ENCODE data around the gene KCNK3.
A peak's percentile ranks its signal among the peaks of the same experiment; 100 is the strongest.
"Not testable (repeated sequence)": the region's sequence is repeated elsewhere in the genome, so short reads cannot be mapped to it uniquely, and the experiment has no call there.

Gene KCNK3

GRCh38 chr2:26730549-26731344, 38.2 kb downstream of the KCNK3 start:
- DNase-seq (ENCODE audit: low read depth), result no peak

GRCh38 chr2:26731714-26732113, 39.2 kb downstream of the KCNK3 start:
- DNase-seq (ENCODE audit: low read depth), result no peak

GRCh38 chr2:26732446-26732845, 39.9 kb downstream of the KCNK3 start:
- no peak for DNase-seq (ENCODE audit: low read depth)

GRCh38 chr2:26733413-26733812, 40.9 kb downstream of the KCNK3 start:
- no peak for DNase-seq (ENCODE audit: low read depth)

- peak; percentile 81 for DNase-seq (ENCODE audit: low read depth)
Observed at GRCh38 chr2:26735097-26735496, 42.6 kb downstream of the KCNK3 start.

GRCh38 chr2:26735883-26736588, 43.5 kb downstream of the KCNK3 start:
- DNase-seq (ENCODE audit: low read depth), result peak; percentile 15

- no peak for DNase-seq (ENCODE audit: low read depth)
Observed at GRCh38 chr2:26737221-26737620, 44.7 kb downstream of the KCNK3 start.

- no peak for DNase-seq (ENCODE audit: low read depth)
Observed at GRCh38 chr2:26738481-26738880, 46.0 kb downstream of the KCNK3 start.

- DNase-seq (ENCODE audit: low read depth), result no peak
Observed at GRCh38 chr2:26739514-26739913, 47.0 kb downstream of the KCNK3 start.

- DNase-seq (ENCODE audit: low read depth), result no peak
Observed at GRCh38 chr2:26740346-26740745, 47.8 kb downstream of the KCNK3 start.

GRCh38 chr2:26740890-26741302, 48.4 kb downstream of the KCNK3 start:
- DNase-seq (ENCODE audit: low read depth), result no peak

GRCh38 chr2:26742048-26742770, 49.7 kb downstream of the KCNK3 start:
- no peak for DNase-seq (ENCODE audit: low read depth)

- no peak for DNase-seq (ENCODE audit: low read depth)
Observed at GRCh38 chr2:26743852-26744251, 51.3 kb downstream of the KCNK3 start.

- DNase-seq (ENCODE audit: low read depth), result no peak
Observed at GRCh38 chr2:26744953-26745352, 52.4 kb downstream of the KCNK3 start.

- DNase-seq (ENCODE audit: low read depth), result peak; percentile 78
Observed at GRCh38 chr2:26745609-26746327, 53.2 kb downstream of the KCNK3 start.

- no peak for DNase-seq (ENCODE audit: low read depth)
Observed at GRCh38 chr2:26746934-26747333, 54.4 kb downstream of the KCNK3 start.

- peak; percentile 66 for DNase-seq (ENCODE audit: low read depth)
Observed at GRCh38 chr2:26749787-26750420, 57.4 kb downstream of the KCNK3 start.

- not testable (repeated sequence) for DNase-seq (ENCODE audit: low read depth)
Observed at GRCh38 chr2:26750467-26750866, 57.9 kb downstream of the KCNK3 start.

GRCh38 chr2:26752656-26753055, 60.1 kb downstream of the KCNK3 start:
- no peak for DNase-seq (ENCODE audit: low read depth)

GRCh38 chr2:26754539-26754938, 62.0 kb downstream of the KCNK3 start:
- DNase-seq (ENCODE audit: low read depth), result no peak

- DNase-seq (ENCODE audit: low read depth), result no peak
Observed at GRCh38 chr2:26754972-26755670, 62.6 kb downstream of the KCNK3 start.
